ENCODE data around the gene INSR.

The INSR gene

DNA sequence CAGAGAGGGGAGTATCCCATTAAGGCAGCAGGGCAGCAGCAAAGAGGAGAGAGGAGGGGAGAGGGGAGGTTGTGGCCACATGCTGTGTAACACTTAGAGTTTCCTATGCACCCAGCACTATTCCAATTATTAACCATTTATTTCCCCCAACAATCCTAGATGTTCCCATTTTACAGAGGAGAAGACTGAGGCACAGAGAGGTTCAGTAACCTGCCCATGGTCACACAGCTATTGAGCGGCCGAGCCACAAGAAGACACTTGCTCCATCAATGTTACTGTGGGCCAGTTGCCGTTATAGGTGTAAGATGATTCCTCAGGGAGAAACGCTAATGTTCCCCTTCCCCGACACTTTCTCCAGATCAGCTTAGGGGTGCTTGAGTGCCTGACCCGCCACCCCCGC lies 69.2 kb downstream of the INSR start:
- Histone ChIP-seq H3K4me3 (ENCODE audit: low read depth, low read length) (no peak overlapping the region), H3K36me3 (ENCODE audit: control insufficient read depth in 2 of 2, insufficient read depth in 1 of 2, low read length in 2 of 2) (no peaks in the 10 kb centered on the region), H3K27ac (ENCODE audit: extremely low read depth, low read depth, low read length) (no peak overlapping the region), H3K4me1 (ENCODE audit: control insufficient read depth, insufficient read depth, low read length) (no peaks in the 10 kb centered on the region), H3K9me3 (ENCODE audit: control insufficient read depth, insufficient read depth, low read depth, low read length) (no peaks in the 10 kb centered on the region)
- CTCF ChIA-PET, result interaction anchor here (0.6 to 1.4 kb wide), 4 partner anchors 15 to 116 kb away, joined by 3 to 8 read pairs (median 4); no protein-coding TSS in a partner anchor
- TF ChIP-seq ZNF768 (tag by site-specific recombination; IDR thresholded peaks at IDR 0.05), result 0 out of 2 replicates have a peak, but pooled peaks have one; percentile 66
- no peak for TF ChIP-seq YY1 (tag by site-specific recombination; IDR thresholded peaks at IDR 0.05)
- POLR2A ChIA-PET, result no interaction called here

DNA sequence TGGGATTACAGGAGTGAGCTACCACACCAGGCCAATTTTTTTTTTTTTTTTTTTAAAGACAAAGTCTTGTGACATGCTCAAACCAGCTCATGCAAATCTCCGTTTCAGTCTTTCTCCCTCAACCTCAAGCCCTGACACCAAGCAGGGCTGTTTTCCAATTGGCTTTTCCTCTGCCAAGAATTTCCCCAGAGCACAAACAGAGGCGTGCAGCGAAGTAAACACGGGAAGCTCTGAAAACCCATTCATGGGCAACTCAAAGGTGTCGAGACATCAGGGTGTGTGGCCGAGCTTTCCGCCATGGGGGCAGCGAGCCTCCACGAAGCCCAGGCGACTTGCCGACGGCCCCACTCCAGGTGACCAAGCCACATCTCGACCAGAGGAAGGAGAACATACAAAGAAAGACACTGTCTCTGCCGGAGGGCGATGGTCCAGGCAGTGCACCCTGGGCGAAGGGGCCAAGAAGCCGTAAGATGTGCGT lies 70.0 kb downstream of the INSR start:
- POLR2A ChIA-PET, result no interaction called here
- no peaks in the 10 kb centered on the region for H3K36me3 ChIP-seq (ENCODE audit: control insufficient read depth in 2 of 2, insufficient read depth in 1 of 2, low read length in 2 of 2)
- no peaks in the 10 kb centered on the region for H3K9me3 ChIP-seq (ENCODE audit: control insufficient read depth, insufficient read depth, low read depth, low read length)
- H3K4me1 ChIP-seq (ENCODE audit: control insufficient read depth, insufficient read depth, low read length), result no peaks in the 10 kb centered on the region
- no peak overlapping the region for H3K4me3 ChIP-seq (ENCODE audit: low read depth, low read length)
- TF ChIP-seq ZNF830 (tag by site-specific recombination; IDR thresholded peaks at IDR 0.05; ENCODE audit: low read depth) (no peak), OVOL3 (tag by site-specific recombination; IDR thresholded peaks at IDR 0.05) (no peak), ZNF335 (tag by site-specific recombination; conservative IDR thresholded peaks at IDR 0.05) (no peak), ZNF350 (tag by site-specific recombination; IDR thresholded peaks at IDR 0.05) (no peak), HOXA7 (CRISPR knock-in tag; IDR thresholded peaks at IDR 0.05; ENCODE audit: borderline replicate concordance) (no peak), ZNF670 (tag by site-specific recombination; IDR thresholded peaks at IDR 0.05; ENCODE audit: low read depth) (no peak)
- TF ChIP-seq, protein P1, sequence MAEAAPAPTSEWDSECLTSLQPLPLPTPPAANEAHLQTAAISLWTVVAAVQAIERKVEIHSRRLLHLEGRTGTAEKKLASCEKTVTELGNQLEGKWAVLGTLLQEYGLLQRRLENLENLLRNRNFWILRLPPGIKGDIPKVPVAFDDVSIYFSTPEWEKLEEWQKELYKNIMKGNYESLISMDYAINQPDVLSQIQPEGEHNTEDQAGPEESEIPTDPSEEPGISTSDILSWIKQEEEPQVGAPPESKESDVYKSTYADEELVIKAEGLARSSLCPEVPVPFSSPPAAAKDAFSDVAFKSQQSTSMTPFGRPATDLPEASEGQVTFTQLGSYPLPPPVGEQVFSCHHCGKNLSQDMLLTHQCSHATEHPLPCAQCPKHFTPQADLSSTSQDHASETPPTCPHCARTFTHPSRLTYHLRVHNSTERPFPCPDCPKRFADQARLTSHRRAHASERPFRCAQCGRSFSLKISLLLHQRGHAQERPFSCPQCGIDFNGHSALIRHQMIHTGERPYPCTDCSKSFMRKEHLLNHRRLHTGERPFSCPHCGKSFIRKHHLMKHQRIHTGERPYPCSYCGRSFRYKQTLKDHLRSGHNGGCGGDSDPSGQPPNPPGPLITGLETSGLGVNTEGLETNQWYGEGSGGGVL (tag by site-specific recombination; IDR thresholded peaks at IDR 0.05), result no peak
- CTCF ChIA-PET, result interaction anchor here (0.6 to 1.4 kb wide), 3 partner anchors 16 to 778 kb away, joined by 3 to 8 read pairs (median 5); no protein-coding TSS in a partner anchor
- no peak overlapping the region for H3K27ac ChIP-seq (ENCODE audit: extremely low read depth, low read depth, low read length)

DNA sequence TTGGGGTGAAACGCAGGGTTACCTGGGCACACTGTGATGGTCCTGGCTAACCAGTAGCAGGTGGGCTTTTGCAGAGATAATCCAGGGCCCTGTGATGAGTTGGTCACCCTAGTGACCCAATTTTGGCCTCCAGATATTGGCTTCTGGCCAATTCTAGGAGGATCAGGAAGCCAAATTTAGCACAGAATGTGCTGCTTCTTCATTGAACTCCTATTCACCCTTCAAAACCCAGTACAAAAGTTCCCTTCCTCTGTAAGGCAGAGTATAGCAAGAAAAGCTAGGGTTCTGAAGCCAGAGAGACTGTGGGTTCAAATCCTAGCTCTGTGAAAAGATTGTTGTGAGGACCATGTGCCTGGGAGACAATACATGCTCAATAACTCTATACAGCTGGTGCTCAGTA lies 70.8 kb downstream of the INSR start:
- CTCF ChIA-PET, result interaction anchor here (1.4 kb wide), 1 partner anchor 16 kb away, joined by 8 read pairs; no protein-coding TSS in a partner anchor
- Histone ChIP-seq H3K36me3 (ENCODE audit: control insufficient read depth in 2 of 2, insufficient read depth in 1 of 2, low read length in 2 of 2) (no peaks in the 10 kb centered on the region), H3K27ac (ENCODE audit: extremely low read depth, low read depth, low read length) (no peak overlapping the region), H3K4me3 (ENCODE audit: low read depth, low read length) (no peak overlapping the region), H3K9me3 (ENCODE audit: control insufficient read depth, insufficient read depth, low read depth, low read length) (no peaks in the 10 kb centered on the region), H3K4me1 (ENCODE audit: control insufficient read depth, insufficient read depth, low read length) (no peaks in the 10 kb centered on the region)
- TF ChIP-seq ZNF37A (tag by site-specific recombination; IDR thresholded peaks at IDR 0.05) (no peak), ZFP3 (tag by site-specific recombination; IDR thresholded peaks at IDR 0.05; ENCODE audit: low read depth) (peak; percentile 94)
- POLR2A ChIA-PET, result no interaction called here

DNA sequence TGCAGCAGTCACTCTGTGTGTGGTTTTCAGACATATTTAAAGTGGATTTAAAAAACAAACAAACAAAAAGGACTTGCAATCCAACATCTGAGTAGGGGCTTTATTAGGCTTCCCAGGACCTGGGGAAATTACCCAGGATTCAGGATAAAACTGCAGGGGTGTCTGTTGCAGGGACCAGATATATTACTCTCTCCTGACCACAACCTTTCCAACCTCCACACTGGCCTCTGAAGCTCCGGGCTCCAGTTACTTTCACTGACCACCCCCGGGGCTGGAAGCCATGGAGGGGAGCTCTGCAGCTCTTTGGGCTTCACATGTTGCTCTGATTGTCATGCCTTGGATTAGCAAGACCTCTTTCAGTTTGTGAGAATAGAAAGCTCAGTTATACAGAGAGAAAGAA lies 75.2 kb downstream of the INSR start:
- Histone ChIP-seq H3K9me3 (ENCODE audit: control insufficient read depth, insufficient read depth, low read depth, low read length) (no peaks in the 10 kb centered on the region), H3K36me3 (ENCODE audit: control insufficient read depth in 2 of 2, insufficient read depth in 1 of 2, low read length in 2 of 2) (no peaks in the 10 kb centered on the region), H3K4me3 (ENCODE audit: low read depth, low read length) (no peak overlapping the region), H3K27ac (ENCODE audit: extremely low read depth, low read depth, low read length) (no peak overlapping the region), H3K4me1 (ENCODE audit: control insufficient read depth, insufficient read depth, low read length) (no peaks in the 10 kb centered on the region)
- TF ChIP-seq ZBTB48 (tag by site-specific recombination; IDR thresholded peaks at IDR 0.05) (no peak), MYNN (tag by site-specific recombination; IDR thresholded peaks at IDR 0.05; ENCODE audit: borderline replicate concordance) (no peak), ZNF791 (tag by site-specific recombination; IDR thresholded peaks at IDR 0.05) (no peak), ZNF664 (tag by site-specific recombination; IDR thresholded peaks at IDR 0.05) (no peak), ZNF629 (tag by site-specific recombination; IDR thresholded peaks at IDR 0.05) (no peak), ZNF24 (tag by site-specific recombination; IDR thresholded peaks at IDR 0.05) (no peak), ZNF776 (tag by site-specific recombination; IDR thresholded peaks at IDR 0.05; ENCODE audit: borderline replicate concordance) (no peak), ZNF155 (tag by site-specific recombination; IDR thresholded peaks at IDR 0.05) (no peak), ZNF596 (tag by site-specific recombination; IDR thresholded peaks at IDR 0.05) (no peak)
- TF ChIP-seq, protein P2, sequence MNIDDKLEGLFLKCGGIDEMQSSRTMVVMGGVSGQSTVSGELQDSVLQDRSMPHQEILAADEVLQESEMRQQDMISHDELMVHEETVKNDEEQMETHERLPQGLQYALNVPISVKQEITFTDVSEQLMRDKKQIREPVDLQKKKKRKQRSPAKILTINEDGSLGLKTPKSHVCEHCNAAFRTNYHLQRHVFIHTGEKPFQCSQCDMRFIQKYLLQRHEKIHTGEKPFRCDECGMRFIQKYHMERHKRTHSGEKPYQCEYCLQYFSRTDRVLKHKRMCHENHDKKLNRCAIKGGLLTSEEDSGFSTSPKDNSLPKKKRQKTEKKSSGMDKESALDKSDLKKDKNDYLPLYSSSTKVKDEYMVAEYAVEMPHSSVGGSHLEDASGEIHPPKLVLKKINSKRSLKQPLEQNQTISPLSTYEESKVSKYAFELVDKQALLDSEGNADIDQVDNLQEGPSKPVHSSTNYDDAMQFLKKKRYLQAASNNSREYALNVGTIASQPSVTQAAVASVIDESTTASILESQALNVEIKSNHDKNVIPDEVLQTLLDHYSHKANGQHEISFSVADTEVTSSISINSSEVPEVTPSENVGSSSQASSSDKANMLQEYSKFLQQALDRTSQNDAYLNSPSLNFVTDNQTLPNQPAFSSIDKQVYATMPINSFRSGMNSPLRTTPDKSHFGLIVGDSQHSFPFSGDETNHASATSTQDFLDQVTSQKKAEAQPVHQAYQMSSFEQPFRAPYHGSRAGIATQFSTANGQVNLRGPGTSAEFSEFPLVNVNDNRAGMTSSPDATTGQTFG (tag by site-specific recombination; IDR thresholded peaks at IDR 0.05; ENCODE audit: borderline replicate concordance), result no peak
- TF ChIP-seq, protein P3, sequence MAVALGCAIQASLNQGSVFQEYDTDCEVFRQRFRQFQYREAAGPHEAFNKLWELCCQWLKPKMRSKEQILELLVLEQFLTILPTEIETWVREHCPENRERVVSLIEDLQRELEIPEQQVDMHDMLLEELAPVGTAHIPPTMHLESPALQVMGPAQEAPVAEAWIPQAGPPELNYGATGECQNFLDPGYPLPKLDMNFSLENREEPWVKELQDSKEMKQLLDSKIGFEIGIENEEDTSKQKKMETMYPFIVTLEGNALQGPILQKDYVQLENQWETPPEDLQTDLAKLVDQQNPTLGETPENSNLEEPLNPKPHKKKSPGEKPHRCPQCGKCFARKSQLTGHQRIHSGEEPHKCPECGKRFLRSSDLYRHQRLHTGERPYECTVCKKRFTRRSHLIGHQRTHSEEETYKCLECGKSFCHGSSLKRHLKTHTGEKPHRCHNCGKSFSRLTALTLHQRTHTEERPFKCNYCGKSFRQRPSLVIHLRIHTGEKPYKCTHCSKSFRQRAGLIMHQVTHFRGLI (tag by site-specific recombination; IDR thresholded peaks at IDR 0.05), result no peak
- CTCF ChIA-PET, result interaction anchor here (0.5 to 1.4 kb wide), 4 partner anchors 10 to 150 kb away, joined by 3 read pairs; no protein-coding TSS in a partner anchor
- POLR2A ChIA-PET, result interaction anchor here (0.7 kb wide), 1 partner anchor 180 kb away, joined by 10 read pairs; no protein-coding TSS in a partner anchor
